ENCODE measurements around the gene TSPAN9. TPM values are rescaled to one million over a fixed set of nuclear protein-coding genes. Genes with fewer than 3 reads are reported as not detected.
"Not testable (repeated sequence)": the region's sequence is repeated elsewhere in the genome, so short reads cannot be mapped to it uniquely, and the experiment has no call there.

Gene TSPAN9
- total and polyA plus RNA-seq, 11 donors = 70.0 to 387 (median 151) TPM

DNA sequence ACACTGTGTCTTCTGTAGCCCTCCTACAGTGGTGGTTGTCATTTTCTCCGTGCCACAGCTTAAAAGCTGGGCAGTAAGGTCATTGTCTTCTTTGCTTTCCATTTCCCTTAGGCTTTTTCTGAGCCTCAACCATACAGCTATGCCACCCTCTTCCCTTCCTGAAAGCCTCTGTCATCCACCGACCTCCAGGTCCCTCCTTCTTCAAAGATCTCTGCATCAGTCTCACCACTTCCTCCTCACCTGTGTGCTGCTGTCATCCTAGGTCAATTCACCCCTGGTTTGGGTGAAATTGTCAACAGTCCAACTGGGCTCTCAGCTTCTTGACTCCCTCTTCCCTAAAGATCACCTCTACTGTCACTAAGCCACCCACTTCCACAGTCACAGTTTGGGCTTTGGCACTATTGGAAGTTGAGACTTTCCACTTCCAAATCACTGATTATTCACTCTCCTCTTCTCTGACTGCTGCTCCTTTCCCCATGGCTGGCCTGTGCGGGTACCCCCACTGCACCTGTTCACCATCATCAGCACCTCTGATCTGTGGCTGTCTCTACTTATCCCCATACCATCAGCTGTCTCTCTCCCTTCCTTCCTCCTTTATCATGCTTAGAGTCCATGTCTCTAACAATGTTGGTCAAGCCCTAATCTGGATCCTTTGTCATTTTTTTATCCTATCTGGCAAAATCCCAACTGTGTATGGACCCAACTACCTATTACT is 15.5 kb upstream of the TSPAN9 start:
- ATAC-seq = peak in 1 of 4 donors; percentile 15
- DNase-seq = peak in 1 of 5 donors; percentile 7
- Histone ChIP-seq H3K27ac (no peak overlapping the region), H3K9me3 (peaks cover 0 to 13% (median 5%) of the 10 kb centered on the region in 12 donors), H3K4me1 (peaks cover 0 to under 1% (median 0%) of the 10 kb centered on the region in 12 donors), H3K36me3 (no peaks in the 10 kb centered on the region), H3K4me3 (no peak overlapping the region), H3K27me3 (peaks cover 0 to 5% (median 0%) of the 10 kb centered on the region in 9 donors)
- intact Hi-C loops (cut with DNase I) = no loop called here
- TF ChIP-seq, protein P1, sequence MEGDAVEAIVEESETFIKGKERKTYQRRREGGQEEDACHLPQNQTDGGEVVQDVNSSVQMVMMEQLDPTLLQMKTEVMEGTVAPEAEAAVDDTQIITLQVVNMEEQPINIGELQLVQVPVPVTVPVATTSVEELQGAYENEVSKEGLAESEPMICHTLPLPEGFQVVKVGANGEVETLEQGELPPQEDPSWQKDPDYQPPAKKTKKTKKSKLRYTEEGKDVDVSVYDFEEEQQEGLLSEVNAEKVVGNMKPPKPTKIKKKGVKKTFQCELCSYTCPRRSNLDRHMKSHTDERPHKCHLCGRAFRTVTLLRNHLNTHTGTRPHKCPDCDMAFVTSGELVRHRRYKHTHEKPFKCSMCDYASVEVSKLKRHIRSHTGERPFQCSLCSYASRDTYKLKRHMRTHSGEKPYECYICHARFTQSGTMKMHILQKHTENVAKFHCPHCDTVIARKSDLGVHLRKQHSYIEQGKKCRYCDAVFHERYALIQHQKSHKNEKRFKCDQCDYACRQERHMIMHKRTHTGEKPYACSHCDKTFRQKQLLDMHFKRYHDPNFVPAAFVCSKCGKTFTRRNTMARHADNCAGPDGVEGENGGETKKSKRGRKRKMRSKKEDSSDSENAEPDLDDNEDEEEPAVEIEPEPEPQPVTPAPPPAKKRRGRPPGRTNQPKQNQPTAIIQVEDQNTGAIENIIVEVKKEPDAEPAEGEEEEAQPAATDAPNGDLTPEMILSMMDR (IDR thresholded peaks at IDR 0.05) = no peak
- TF ChIP-seq POLR2A (IDR thresholded peaks at IDR 0.05) = no peak
- 71 to 86% (median 75%) methylated on average over 3 of the region's 3 CpGs for WGBS, 4 donors

DNA sequence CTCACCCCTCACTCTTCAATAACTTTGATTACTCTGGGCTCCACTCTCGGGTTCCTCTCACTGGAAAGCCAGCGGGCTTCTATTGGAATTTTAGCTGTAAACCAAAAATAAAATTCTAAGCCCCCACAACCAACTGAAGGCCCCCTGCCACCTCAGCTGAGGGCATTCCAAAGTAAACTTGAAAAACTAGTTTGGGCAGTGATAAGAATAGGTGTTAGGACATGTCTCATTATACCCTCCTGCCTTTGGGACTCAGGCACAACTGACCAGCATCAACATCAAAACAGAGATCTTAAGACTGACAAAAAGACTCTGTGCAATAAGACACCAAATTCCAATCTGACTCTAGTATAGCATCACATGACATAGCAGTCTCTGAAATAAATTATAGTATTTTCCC is 11.9 kb upstream of the TSPAN9 start:
- ATAC-seq (no peak), DNase-seq (peak in 1 of 5 donors; percentile 3)
- intact Hi-C loops (cut with DNase I) = no loop called here
- no peaks in the 10 kb centered on the region for H3K36me3 ChIP-seq
- no peak overlapping the region for H3K4me3 ChIP-seq
- TF ChIP-seq, protein P1 (IDR thresholded peaks at IDR 0.05) = no peak
- TF ChIP-seq POLR2A (IDR thresholded peaks at IDR 0.05) = no peak
- WGBS, 4 donors = 88 to 93% (median 92%) methylated on average over 2 of the region's 2 CpGs
- H3K27me3 ChIP-seq = no peaks in the 10 kb centered on the region
- H3K27ac ChIP-seq = no peak overlapping the region
- H3K9me3 ChIP-seq = peaks cover 0 to 13% (median 5%) of the 10 kb centered on the region in 12 donors
- peaks cover 0 to 12% (median 0%) of the 10 kb centered on the region in 12 donors for H3K4me1 ChIP-seq

DNA sequence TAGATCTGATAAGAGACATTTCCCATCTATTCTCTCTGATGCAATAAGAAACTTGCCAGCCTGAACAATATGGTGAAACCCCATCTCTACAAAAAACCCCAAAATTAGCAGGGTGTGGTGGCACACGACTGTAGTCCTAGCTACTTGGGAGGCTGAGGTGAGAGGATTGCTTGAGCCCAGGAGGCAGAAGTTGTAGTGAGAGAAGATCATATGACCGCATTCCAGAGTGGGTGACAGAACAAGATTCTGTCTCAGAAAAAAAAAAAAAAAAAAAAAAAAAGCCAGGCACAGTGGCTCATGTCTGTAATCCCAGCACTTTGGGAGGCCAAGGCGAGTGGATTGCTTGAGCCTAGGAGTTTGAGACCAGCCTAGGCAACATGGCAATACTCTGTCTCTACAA is 11.3 kb upstream of the TSPAN9 start:
- Histone ChIP-seq H3K9me3 (peaks cover 0 to 13% (median 5%) of the 10 kb centered on the region in 12 donors), H3K4me1 (peaks cover 0 to 17% (median 0%) of the 10 kb centered on the region in 12 donors)
- H3K4me3 ChIP-seq; DNase-seq; H3K36me3 ChIP-seq; ATAC-seq; H3K27ac ChIP-seq; H3K27me3 ChIP-seq; intact Hi-C loops (cut with DNase I): not testable (repeated sequence)
- 90 to 99% (median 94%) methylated on average over 3 of the region's 3 CpGs for WGBS, 4 donors

DNA sequence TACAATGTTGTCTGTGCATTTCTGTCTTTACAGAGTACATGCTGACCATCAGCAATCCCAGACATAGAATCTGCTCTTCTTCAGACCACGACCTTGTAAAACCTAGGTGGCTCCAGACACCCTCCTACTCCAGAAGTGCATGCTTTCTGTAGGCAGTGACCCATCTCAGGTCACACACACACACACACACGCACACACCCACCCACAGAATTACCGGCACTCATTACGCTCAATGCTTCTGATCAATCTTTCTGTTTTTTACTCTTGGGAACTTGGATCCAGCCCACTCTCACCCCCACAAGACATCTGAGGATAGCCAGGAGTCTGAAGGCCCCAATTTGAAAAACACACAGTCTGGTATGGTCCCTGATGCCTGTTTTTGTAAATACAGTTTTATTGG is 7.5 kb upstream of the TSPAN9 start:
- TF ChIP-seq POLR2A (IDR thresholded peaks at IDR 0.05) = no peak
- H3K27ac ChIP-seq = no peak overlapping the region
- H3K36me3 ChIP-seq = no peaks in the 10 kb centered on the region
- peaks cover 0 to 34% (median 11%) of the 10 kb centered on the region in 12 donors for H3K4me1 ChIP-seq
- WGBS, 4 donors = 85 to 94% (median 88%) methylated on average over 4 of the region's 4 CpGs
- no peak overlapping the region for H3K4me3 ChIP-seq
- H3K9me3 ChIP-seq = peaks cover 0 to 2% (median 0%) of the 10 kb centered on the region in 12 donors
- peak in 1 of 5 donors; percentile 12 for DNase-seq
- peaks cover 0 to 4% (median 0%) of the 10 kb centered on the region in 9 donors for H3K27me3 ChIP-seq
- ATAC-seq = no peak
- intact Hi-C loops (cut with DNase I) = loop anchor here in 7 of 10 donors (5.0 to 10.0 kb wide), 4 partner anchors 63 to 208 kb away; no protein-coding TSS in a partner anchor

DNA sequence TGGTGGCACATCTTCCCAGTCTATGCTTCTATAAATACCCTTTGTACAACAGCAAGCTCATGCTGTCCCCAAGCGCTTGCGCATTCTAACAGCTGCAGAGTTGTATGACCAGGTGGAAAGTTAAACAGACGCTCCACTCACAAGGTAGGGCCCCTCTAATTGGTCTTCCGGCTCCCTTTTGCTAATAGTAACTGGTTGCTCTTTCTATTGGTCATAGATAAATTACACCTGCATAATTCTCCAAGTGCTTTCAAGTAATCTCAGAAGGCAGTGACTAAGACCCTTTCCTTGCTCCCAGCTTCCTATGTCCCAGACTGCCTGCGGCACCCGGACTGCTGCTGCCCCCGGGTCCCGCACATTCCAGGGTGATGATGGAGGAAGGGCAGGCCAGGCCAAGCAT is 6.1 kb upstream of the TSPAN9 start:
- Histone ChIP-seq H3K36me3 (no peaks in the 10 kb centered on the region), H3K27ac (peak overlapping the region in 4 of 12 donors; percentile 30 to 51 (median 41)), H3K4me3 (no peak overlapping the region), H3K4me1 (peaks cover 0 to 38% (median 12%) of the 10 kb centered on the region in 12 donors), H3K27me3 (peaks cover 0 to 4% (median 0%) of the 10 kb centered on the region in 9 donors), H3K9me3 (no peaks in the 10 kb centered on the region)
- ATAC-seq (peak; percentile 55 to 71 (median 68)), DNase-seq (peak in 3 of 5 donors; percentile 6 to 59 (median 47))
- intact Hi-C loops (cut with DNase I) = loop anchor here in 7 of 10 donors (5.0 to 10.0 kb wide), 4 partner anchors 61 to 206 kb away; no protein-coding TSS in a partner anchor
- TF ChIP-seq, protein P1 (IDR thresholded peaks at IDR 0.05) = peak in 1 of 12 donors; percentile 19
- no peak for TF ChIP-seq POLR2A (IDR thresholded peaks at IDR 0.05)
- 68 to 75% (median 74%) methylated on average over 8 of the region's 8 CpGs for WGBS, 4 donors

All from heart left ventricle (tissue), 16 donors.